Ectodermal cell (in vitro differentiated cells): ENCODE data around the gene TRIM67.

Experiments
- H3K27ac ChIP-seq: 2 replicates; pipeline ENCODE4 v1.7.0; 2013; ENCODE audit warnings: mild to moderate bottlenecking, low read depth, low read length; ENCODE audit not compliant: insufficient read depth, poor library complexity, severe bottlenecking
- H3K27me3 ChIP-seq: 2 replicates; pipeline ENCODE4 v1.7.0; 2013; ENCODE audit warnings: mild to moderate bottlenecking, low read length; ENCODE audit not compliant: insufficient read depth, control insufficient read depth, poor library complexity, severe bottlenecking
- H3K36me3 ChIP-seq: one replicate; pipeline ENCODE4 v1.7.0; 2013; ENCODE audit warnings: low read length; ENCODE audit not compliant: control insufficient read depth, insufficient read depth
- H3K4me1 ChIP-seq: one replicate; pipeline ENCODE4 v1.7.0; 2013; ENCODE audit warnings: low read length; ENCODE audit not compliant: control insufficient read depth, insufficient read depth
- H3K4me3 ChIP-seq: 2 replicates; pipeline ENCODE4 v1.7.0; 2013; ENCODE audit warnings: low read depth, low read length, control low read depth; ENCODE audit not compliant: insufficient read depth
- H3K9me3 ChIP-seq: 2 replicates; pipeline ENCODE4 v1.7.0; 2013; ENCODE audit warnings: mild to moderate bottlenecking, low read length, moderate library complexity; ENCODE audit not compliant: control insufficient read depth
- WGBS, 2 experiments: methylation state at CpG; one replicate each; pipeline ENCODE4 v1.1.7; 2013; ENCODE audit warnings: missing lambda C conversion rate in 2 of 2; 5-methylcytosine and 5-hydroxymethylcytosine counted together

The TRIM67 gene

DNA sequence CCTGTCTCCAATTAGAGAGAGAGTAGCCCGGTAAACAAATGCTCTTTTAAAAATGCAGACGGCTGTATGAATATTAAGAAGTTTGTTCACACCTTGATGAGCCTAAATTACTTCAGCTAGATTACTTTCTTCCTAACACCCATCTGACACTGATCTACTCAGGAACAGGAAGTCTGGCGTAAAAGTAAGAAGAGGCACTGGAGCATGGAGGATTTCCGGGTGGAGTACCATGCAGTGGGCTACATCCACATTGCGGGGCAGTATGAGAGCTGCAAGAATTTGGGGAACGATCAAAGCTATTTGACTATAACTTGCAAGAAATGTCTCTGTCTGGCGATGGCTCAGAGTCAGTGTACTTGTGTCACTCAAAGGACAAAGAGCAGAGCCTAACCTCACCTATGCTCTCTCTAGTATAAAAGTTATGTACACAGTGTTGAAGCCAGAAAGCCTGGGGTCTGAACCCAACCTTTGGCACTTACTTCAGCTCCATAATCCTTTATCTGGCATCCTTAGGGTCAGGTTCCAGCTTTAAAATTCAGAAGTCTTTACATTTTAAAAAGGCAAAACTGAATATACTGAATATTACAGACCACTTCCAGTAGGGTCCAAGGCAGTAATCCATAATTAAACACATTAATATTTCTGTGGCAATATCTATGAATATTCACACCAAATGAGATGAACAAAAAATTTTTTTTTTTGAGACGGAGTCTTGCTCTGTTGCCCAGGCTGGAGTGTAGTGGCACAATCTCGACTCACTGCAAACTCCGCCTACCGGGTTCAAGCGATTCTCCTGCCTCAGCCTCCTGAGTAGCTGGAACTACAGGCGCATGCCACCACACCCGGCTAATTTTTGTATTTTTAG, 71.2 kb downstream of the TRIM67 start:
- Histone ChIP-seq H3K9me3 (no peaks in the 10 kb centered on the region), H3K4me3 (no peak overlapping the region), H3K4me1 (no peaks in the 10 kb centered on the region), H3K27ac (no peak overlapping the region), H3K36me3 (no peaks in the 10 kb centered on the region), H3K27me3 (no peaks in the 10 kb centered on the region)
- WGBS, 2 experiments = 95 to 98% methylated on average over 14 of the region's 14 CpGs

GRCh38 chr1:231233735-231234417, 72.0 kb downstream of the TRIM67 start:
- H3K27ac ChIP-seq = no peak overlapping the region
- H3K4me3 ChIP-seq = no peak overlapping the region
- WGBS, 2 experiments = 94 to 95% methylated on average over 8 of the region's 8 CpGs
- H3K4me1 ChIP-seq = no peaks in the 10 kb centered on the region
- H3K9me3 ChIP-seq = no peaks in the 10 kb centered on the region
- H3K36me3 ChIP-seq = peaks cover 4% of the 10 kb centered on the region
- no peaks in the 10 kb centered on the region for H3K27me3 ChIP-seq

GRCh38 chr1:231234506-231234905, 72.6 kb downstream of the TRIM67 start:
- H3K4me1 ChIP-seq = no peaks in the 10 kb centered on the region
- H3K9me3 ChIP-seq = no peaks in the 10 kb centered on the region
- no peaks in the 10 kb centered on the region for H3K27me3 ChIP-seq
- WGBS, 2 experiments = 93 to 97% methylated on average over 3 of the region's 3 CpGs
- H3K4me3 ChIP-seq = no peak overlapping the region
- H3K27ac ChIP-seq = no peak overlapping the region
- H3K36me3 ChIP-seq = peaks cover 4% of the 10 kb centered on the region

- Histone ChIP-seq H3K4me3 (no peak overlapping the region), H3K36me3 (peaks cover 4% of the 10 kb centered on the region), H3K9me3 (no peaks in the 10 kb centered on the region), H3K4me1 (peaks cover 4% of the 10 kb centered on the region), H3K27me3 (no peaks in the 10 kb centered on the region), H3K27ac (no peak overlapping the region)
- WGBS, 2 experiments = 89 to 95% methylated on average over 3 of the region's 3 CpGs
Measured at GRCh38 chr1:231235526-231236207, 73.8 kb downstream of the TRIM67 start.

DNA sequence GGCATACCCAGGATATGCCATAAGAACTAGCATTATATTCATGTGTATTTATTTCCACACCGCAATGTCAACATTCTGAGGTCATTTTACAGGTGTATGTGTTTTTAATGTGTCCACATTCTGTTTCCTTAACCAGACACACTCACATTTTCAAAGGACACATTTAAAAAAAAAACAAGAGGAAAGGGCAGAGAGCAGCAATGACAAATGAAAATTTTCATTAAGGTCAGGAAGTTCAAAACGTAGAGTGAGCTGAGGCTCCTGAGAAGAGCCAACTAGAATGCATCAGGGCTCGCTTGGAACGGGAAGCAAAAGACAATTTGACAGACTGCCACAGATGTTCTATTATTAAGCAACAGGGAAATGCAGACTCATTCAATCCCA, 74.3 kb downstream of the TRIM67 start:
- Histone ChIP-seq H3K27me3 (no peaks in the 10 kb centered on the region), H3K4me1 (peaks cover 4% of the 10 kb centered on the region), H3K9me3 (no peaks in the 10 kb centered on the region), H3K36me3 (peaks cover 4% of the 10 kb centered on the region), H3K27ac (no peak overlapping the region), H3K4me3 (no peak overlapping the region)
- 89 to 94% methylated on average over 3 of the region's 4 CpGs for WGBS, 2 experiments

GRCh38 chr1:231236938-231237337, 75.1 kb downstream of the TRIM67 start:
- Histone ChIP-seq H3K9me3 (no peaks in the 10 kb centered on the region), H3K4me1 (peaks cover 4% of the 10 kb centered on the region), H3K27ac (no peak overlapping the region), H3K4me3 (no peak overlapping the region), H3K27me3 (no peaks in the 10 kb centered on the region), H3K36me3 (peaks cover 4% of the 10 kb centered on the region)
- 90 to 93% methylated on average over 9 of the region's 9 CpGs for WGBS, 2 experiments

DNA sequence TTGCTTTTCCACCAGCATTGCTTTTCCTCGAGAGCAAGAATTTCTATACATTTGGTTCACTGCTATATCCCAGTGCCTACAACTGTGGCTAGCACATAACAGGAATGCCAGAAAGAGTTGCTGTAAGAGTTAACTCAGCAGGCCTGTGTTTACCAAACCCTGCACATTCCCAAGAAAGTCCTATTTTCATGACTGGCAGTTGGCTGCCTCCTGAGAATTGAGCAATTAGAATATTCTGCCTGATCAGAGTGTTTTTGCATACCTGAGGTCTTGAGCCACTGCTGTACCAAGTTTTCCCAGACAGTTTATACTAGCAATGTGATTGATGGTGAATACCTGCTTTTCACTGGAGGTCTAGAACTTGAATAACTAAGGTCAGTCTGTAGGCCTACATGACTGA, 76.4 kb downstream of the TRIM67 start:
- Histone ChIP-seq H3K36me3 (peaks cover 4% of the 10 kb centered on the region), H3K27me3 (no peaks in the 10 kb centered on the region), H3K4me1 (peaks cover 8% of the 10 kb centered on the region), H3K27ac (no peak overlapping the region), H3K4me3 (no peak overlapping the region), H3K9me3 (no peaks in the 10 kb centered on the region)
- WGBS, 2 experiments = 97 to 100% methylated on average over 1 of the region's 1 CpG

DNA sequence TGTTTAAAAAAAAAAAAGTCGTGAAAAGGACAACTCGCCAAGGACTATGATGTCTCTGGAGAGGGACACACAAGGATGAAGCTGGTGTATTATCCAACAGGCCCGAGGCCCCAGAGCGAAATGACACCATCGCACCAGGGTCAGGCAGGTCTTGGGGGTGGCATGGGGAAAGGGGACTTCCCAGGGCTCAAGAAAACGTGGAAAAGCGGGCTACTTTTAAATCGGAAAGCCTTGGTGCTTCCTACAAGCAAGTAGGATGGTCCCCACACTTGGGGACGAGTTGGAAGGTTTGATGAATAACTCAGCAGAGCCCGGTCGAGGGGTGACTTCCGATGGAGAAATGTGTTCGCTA, 78.6 kb downstream of the TRIM67 start:
- peaks cover 4% of the 10 kb centered on the region for H3K36me3 ChIP-seq
- no peaks in the 10 kb centered on the region for H3K9me3 ChIP-seq
- peak overlapping the region; percentile 82 for H3K4me3 ChIP-seq
- no peaks in the 10 kb centered on the region for H3K27me3 ChIP-seq
- H3K4me1 ChIP-seq = peaks cover 8% of the 10 kb centered on the region
- no peak overlapping the region for H3K27ac ChIP-seq
- 5 to 7% methylated on average over 13 of the region's 13 CpGs for WGBS, 2 experiments

DNA sequence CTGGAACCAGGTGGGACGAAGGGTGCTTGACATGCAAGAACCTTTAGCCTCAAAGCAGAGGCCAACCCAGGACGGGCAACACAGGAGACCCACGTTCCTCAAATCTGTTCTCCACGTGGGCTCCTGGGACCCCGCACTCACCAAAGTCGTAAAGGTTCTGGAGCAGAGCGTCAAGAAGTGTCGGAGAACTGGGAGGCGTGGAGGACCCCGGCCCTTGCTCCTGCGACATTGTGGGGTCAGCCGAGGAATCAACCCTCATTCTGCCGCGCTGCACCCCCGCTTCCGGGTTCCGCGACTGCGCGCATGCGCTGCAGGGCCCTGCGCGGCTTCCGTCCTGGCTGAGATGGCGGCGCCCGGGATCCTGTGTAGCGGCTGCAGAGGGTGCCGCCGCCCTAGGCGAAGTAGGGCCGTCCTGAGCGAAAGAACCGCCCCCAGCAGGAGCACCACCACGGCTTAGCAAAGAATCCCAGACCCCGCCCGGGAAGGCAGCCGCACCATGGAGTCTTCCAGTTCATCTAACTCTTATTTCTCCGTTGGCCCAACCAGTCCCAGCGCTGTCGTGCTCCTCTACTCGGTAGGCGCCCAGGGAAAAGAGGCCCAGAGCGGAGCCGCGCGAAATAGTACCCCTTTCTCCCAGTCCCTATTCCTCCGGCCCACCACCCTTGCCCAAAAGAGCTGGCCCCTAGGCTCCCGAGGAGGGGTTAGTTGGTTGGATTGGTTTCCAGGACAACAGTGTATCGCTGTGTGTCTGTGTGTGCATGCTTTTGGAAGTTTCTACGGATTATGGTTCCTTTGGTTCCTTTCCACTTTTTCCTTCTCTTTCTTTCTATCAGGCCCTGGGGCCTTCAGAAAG, 79.3 kb downstream of the TRIM67 start, which contains the start of gene GNPAT:
Gene GNPAT, plus strand, starts transcription at position 330 of the 853 bp plus-strand sequence. Its CDS starts 167 bp downstream, at position 497.
- WGBS, 2 experiments = 0% methylated on average over 50 to 51 of the region's 51 CpGs
- peaks cover 8% of the 10 kb centered on the region for H3K4me1 ChIP-seq
- peaks cover 4% of the 10 kb centered on the region for H3K36me3 ChIP-seq
- no peaks in the 10 kb centered on the region for H3K27me3 ChIP-seq
- H3K27ac ChIP-seq = peak within 1 kb of the TSS; percentile 64
- H3K9me3 ChIP-seq = no peaks in the 10 kb centered on the region
- H3K4me3 ChIP-seq = peak within 1 kb of the TSS; percentile 82
